B cell (primary cell): ENCODE results near the gene SLC44A3.

Experiments
- CTCF ChIP-seq: fragments of 200-600 bp; IDR thresholded peaks from one replicate; pipeline ENCODE4 v1.8.0; 2022; ENCODE audit warnings: antibody characterized with exemption, mild to moderate bottlenecking
- EZH2 ChIP-seq: IDR thresholded peaks from 2 replicates; pipeline ENCODE4 v1.6.1; 2012; ENCODE audit warnings: borderline replicate concordance, low read depth, mild to moderate bottlenecking, moderate library complexity, low read length; ENCODE audit not compliant: insufficient read depth, poor library complexity, severe bottlenecking

- TF ChIP-seq CTCF, result no peak
- TF ChIP-seq EZH2, result no peak
Observed at GRCh38 chr1:94831641-94832040, 11.5 kb downstream of the SLC44A3 start.
